H1 (cell line): Measurements from ENCODE around the gene FAIM2. TPM values are rescaled to one million over a fixed set of nuclear protein-coding genes. Genes with fewer than 3 reads are reported as not detected.

Source experiments
- CTCF ChIA-PET: fragments of 300-600 bp; sonication (Branson Sonifier 250); formaldehyde crosslinking; loops from one replicate; lab custom pipeline; 2021; ENCODE audit not compliant: partially characterized antibody; lab: Charles Lee
- POLR2A ChIA-PET: fragments of 300-600 bp; sonication (Branson Sonifier 250); formaldehyde crosslinking; loops from one replicate; lab custom pipeline; 2021; ENCODE audit warnings: inconsistent platforms; ENCODE audit not compliant: partially characterized antibody; lab: Charles Lee
- DNase-seq, 2 experiments: peaks; one replicate each; pipeline versions ENCODE4 v3.0.0 to v3.0.0-alpha.2; 2010 to 2022; ENCODE audit warnings: low spot score in 2 of 2, low read depth in 1 of 2, mixed read lengths in 1 of 2
- FAIRE-seq: peaks from 2 replicates; lab custom pipeline; 2011; peaks lifted over from hg19 to GRCh38; lab: Jason Lieb, UNC
- H2AFZ ChIP-seq: 2 replicates; pipeline ENCODE4 v1.8.1; 2012; ENCODE audit warnings: low read length, inconsistent platforms
- H2AK5ac ChIP-seq: 2 replicates; pipeline ENCODE4 v1.6.1; 2013; ENCODE audit warnings: low read depth, low read length
- H2BK120ac ChIP-seq: replicated peaks from 2 replicates; pipeline ENCODE3; 2013; ENCODE audit warnings: low read depth, low read length, inconsistent platforms
- H2BK12ac ChIP-seq: 2 replicates; pipeline ENCODE4 v1.6.1; 2013; ENCODE audit warnings: low read depth, low read length
- H2BK15ac ChIP-seq: 2 replicates; pipeline ENCODE4 v1.6.1; 2013; ENCODE audit warnings: low read length
- H2BK20ac ChIP-seq: 2 replicates; pipeline ENCODE4 v1.6.1; 2013; ENCODE audit warnings: low read length
- H2BK5ac ChIP-seq: 2 replicates; pipeline ENCODE4 v1.6.1; 2013; ENCODE audit warnings: low read depth, low read length
- H3K14ac ChIP-seq: 2 replicates; pipeline ENCODE4 v1.6.1; 2013; ENCODE audit warnings: inconsistent platforms; ENCODE audit not compliant: insufficient read length
- H3K18ac ChIP-seq: 2 replicates; pipeline ENCODE4 v1.6.1; 2013; ENCODE audit warnings: low read length; ENCODE audit errors: extremely low read depth
- H3K23ac ChIP-seq: 2 replicates; pipeline ENCODE4 v1.6.1; 2013; ENCODE audit warnings: inconsistent platforms; ENCODE audit not compliant: insufficient read length
- H3K23me2 ChIP-seq: 2 replicates; pipeline ENCODE4 v1.6.1; 2013; ENCODE audit warnings: low read depth, low read length
- H3K27ac ChIP-seq: 2 replicates; pipeline ENCODE4 v1.6.1; 2011; ENCODE audit warnings: low read depth, low read length, inconsistent platforms
- H3K27me3 ChIP-seq, 4 experiments: replicated peaks in 1 of 4; 1 replicate in 1 of 4; 2 replicates in 3 of 4; pipeline versions ENCODE4 v1.6.1 to v1.8.1; 2011 to 2013; ENCODE audit warnings: low read length in 3 of 4, mild to moderate bottlenecking in 3 of 4, inconsistent platforms in 2 of 4, mixed read lengths in 2 of 4, moderate library complexity in 1 of 4; ENCODE audit not compliant: control insufficient read depth in 3 of 4, insufficient read depth in 3 of 4; ENCODE audit errors: extremely low read depth in 1 of 4
- H3K36me3 ChIP-seq, 4 experiments: 2 replicates each; pipeline versions ENCODE4 v1.6.1 to v1.8.1; 2011 to 2013; ENCODE audit warnings: mild to moderate bottlenecking in 4 of 4, low read length in 3 of 4, moderate library complexity in 2 of 4, control low read depth in 1 of 4, inconsistent platforms in 1 of 4; ENCODE audit not compliant: insufficient read depth in 4 of 4, control insufficient read depth in 2 of 4
- H3K4ac ChIP-seq: replicated peaks from 2 replicates; pipeline ENCODE3; 2013; ENCODE audit warnings: low read length, low read depth, mixed read lengths, inconsistent platforms; ENCODE audit not compliant: insufficient read length
- H3K4me1 ChIP-seq, 4 experiments: replicated peaks in 1 of 4; 1 replicate in 1 of 4; 2 replicates in 3 of 4; pipeline versions ENCODE4 v1.6.1 to v1.8.1; 2011 to 2013; ENCODE audit warnings: low read length in 3 of 4, inconsistent platforms in 2 of 4, mixed read lengths in 1 of 4; ENCODE audit not compliant: insufficient read depth in 4 of 4, control insufficient read depth in 3 of 4
- H3K4me2 ChIP-seq, 2 experiments: 2 replicates each; pipeline versions ENCODE4 v1.6.1 to v1.8.1; 2011 to 2013; ENCODE audit warnings: low read depth in 2 of 2, low read length in 2 of 2, control low read depth in 1 of 2, inconsistent platforms in 1 of 2, mild to moderate bottlenecking in 1 of 2; ENCODE audit not compliant: insufficient read depth in 1 of 2
- H3K4me3 ChIP-seq, 4 experiments: fragments of 200-600, 300-600 bp in 1 of 4; sonication (generic), shearing (Covaris generic), sonication (Bioruptor Twin) in 1 of 4; 2 replicates each; pipeline versions ENCODE4 v1.5.1 to v1.8.1; 2011 to 2016; ENCODE audit warnings: low read length in 4 of 4, low read depth in 3 of 4, control low read depth in 2 of 4, inconsistent platforms in 2 of 4, mild to moderate bottlenecking in 2 of 4, mixed read lengths in 1 of 4, moderate library complexity in 1 of 4; ENCODE audit not compliant: insufficient read depth in 2 of 4; ENCODE audit errors: extremely low read depth in 1 of 4
- H3K56ac ChIP-seq: replicated peaks from 2 replicates; pipeline ENCODE3; 2013; ENCODE audit warnings: low read depth, mild to moderate bottlenecking, mixed read lengths, low read length, inconsistent platforms; ENCODE audit not compliant: insufficient read length
- H3K79me1 ChIP-seq: 2 replicates; pipeline ENCODE4 v1.6.1; 2013; ENCODE audit warnings: low read depth, low read length, control low read depth
- H3K79me2 ChIP-seq, 2 experiments: 2 replicates each; pipeline versions ENCODE4 v1.6.1 to v1.8.1; 2012 to 2013; ENCODE audit warnings: low read length in 2 of 2, mild to moderate bottlenecking in 2 of 2, inconsistent platforms in 1 of 2; ENCODE audit not compliant: insufficient read depth in 2 of 2, control insufficient read depth in 1 of 2
- H3K9ac ChIP-seq, 4 experiments: replicated peaks in 1 of 4; 1 replicate in 1 of 4; 2 replicates in 3 of 4; pipeline versions ENCODE4 v1.6.1 to v1.8.1; 2011 to 2013; ENCODE audit warnings: low read depth in 3 of 4, low read length in 3 of 4, control low read depth in 2 of 4, mild to moderate bottlenecking in 2 of 4, moderate library complexity in 2 of 4, inconsistent platforms in 1 of 4; ENCODE audit errors: extremely low read depth in 1 of 4
- H3K9me3 ChIP-seq, 2 experiments: 2 replicates each; pipeline versions ENCODE4 v1.6.1 to v1.8.1; 2012 to 2013; ENCODE audit warnings: mild to moderate bottlenecking in 2 of 2, moderate library complexity in 2 of 2, control low read depth in 1 of 2, inconsistent platforms in 1 of 2, low read depth in 1 of 2, low read length in 1 of 2, mixed read lengths in 1 of 2; ENCODE audit not compliant: insufficient read depth in 2 of 2
- H4K20me1 ChIP-seq, 2 experiments: replicated peaks in 1 of 2; 2 replicates each; pipeline versions ENCODE3 to v1.8.1; 2011 to 2013; ENCODE audit warnings: inconsistent platforms in 2 of 2, low read length in 2 of 2, mild to moderate bottlenecking in 1 of 2; ENCODE audit not compliant: insufficient read depth in 2 of 2, control insufficient read depth in 1 of 2
- H4K5ac ChIP-seq: 2 replicates; pipeline ENCODE4 v1.6.1; 2013; ENCODE audit warnings: low read length, low read depth, mixed read lengths, inconsistent platforms; ENCODE audit not compliant: insufficient read length
- H4K8ac ChIP-seq: 2 replicates; pipeline ENCODE4 v1.8.0; 2013; ENCODE audit warnings: mild to moderate bottlenecking, moderate library complexity, low read length, inconsistent platforms; ENCODE audit not compliant: insufficient read depth; ENCODE audit errors: extremely low read depth
- H4K91ac ChIP-seq: replicated peaks from 2 replicates; pipeline ENCODE3; 2013; ENCODE audit warnings: low read length, mixed read lengths, inconsistent platforms; ENCODE audit not compliant: insufficient read length
- CHD2 ChIP-seq: IDR thresholded peaks from 2 replicates; pipeline ENCODE4 v1.6.1; 2012; ENCODE audit warnings: low read length, improper control_type of control experiment
- GTF2F1 ChIP-seq: IDR thresholded peaks from 2 replicates; pipeline ENCODE4 v1.6.1; 2012; ENCODE audit warnings: low read depth, low read length, improper control_type of control experiment, borderline replicate concordance
- JUND ChIP-seq: IDR thresholded peaks from 2 replicates; pipeline ENCODE4 v1.6.1; 2011; ENCODE audit warnings: mild to moderate bottlenecking, improper control_type of control experiment, low read length
- NRF1 ChIP-seq: IDR thresholded peaks from 2 replicates; pipeline ENCODE4 v1.6.1; 2011; ENCODE audit warnings: mild to moderate bottlenecking, low read depth, low read length, improper control_type of control experiment
- PHF8 ChIP-seq: fragments of 200-600 bp; sonication (generic); conservative IDR thresholded peaks from 2 replicates; pipeline ENCODE4 v1.7.1; 2012; ENCODE audit warnings: low read depth, mild to moderate bottlenecking, inconsistent platforms, low read length, moderate library complexity
- SIX5 ChIP-seq: IDR thresholded peaks from 2 replicates; pipeline ENCODE4 v1.6.1; 2011; ENCODE audit warnings: mild to moderate bottlenecking, low read depth, low read length
- SP2 ChIP-seq: IDR thresholded peaks from 2 replicates; pipeline ENCODE4 v1.6.1; 2012; ENCODE audit warnings: mild to moderate bottlenecking, low read length, inconsistent platforms
- SP4 ChIP-seq: IDR thresholded peaks from 2 replicates; pipeline ENCODE4 v1.6.1; 2012; ENCODE audit warnings: low read length, inconsistent platforms
- TBP ChIP-seq: IDR thresholded peaks from 2 replicates; pipeline ENCODE4 v1.6.1; 2011; ENCODE audit warnings: low read depth, low read length, improper control_type of control experiment
- USF2 ChIP-seq: IDR thresholded peaks from 2 replicates; pipeline ENCODE4 v1.6.1; 2011; ENCODE audit warnings: low read length, improper control_type of control experiment
- YY1 ChIP-seq: IDR thresholded peaks from 2 replicates; pipeline ENCODE4 v1.6.1; 2011; ENCODE audit warnings: low read depth, mild to moderate bottlenecking, low read length
- WGBS, 2 experiments: shearing (Covaris generic) in 1 of 2; methylation state at CpG; one replicate each; pipeline versions ENCODE4 v1.1.6 to v1.1.7; 2013 to 2015; ENCODE audit warnings: low lambda C conversion rate in 2 of 2, mixed read lengths in 2 of 2, inconsistent platforms in 1 of 2, low coverage in 1 of 2, missing lambda C conversion rate in 1 of 2; ENCODE audit not compliant: insufficient replicate concordance in 2 of 2, insufficient coverage in 1 of 2, insufficient read length in 1 of 2; ENCODE audit errors: extremely low coverage in 1 of 2, missing lambda C conversion rate in 1 of 2; 5-methylcytosine and 5-hydroxymethylcytosine counted together
- polyA plus RNA-seq, 7 experiments: library from polyadenylated mRNA; depleted of rRNA in 3 of 7; stranded (reverse) in 5 of 7; unstranded in 2 of 7; fragments of >200 nt in 5 of 7; fragments of 200-250 nt in 2 of 7; gene quantifications; 1 replicate in 5 of 7; 2 replicates in 1 of 7; 4 replicates in 1 of 7; pipeline versions ENCODE4 v1.2.1 to v1.2.3, GENCODE V29; 2011 to 2013; ENCODE audit warnings: missing spikeins in 2 of 7, mixed read lengths in 2 of 7
- total RNA-seq: library from RNA; stranded (reverse); fragmentation: NEBNext Ultra II Directional; extraction: Animal tissue kit (Norgen Biotek cat#: 25700); gene quantifications from 2 replicates; pipeline ENCODE4 v1.2.1, GENCODE V29; 2021
- TF ChIP-seq, protein P1 (sequence below): IDR thresholded peaks from 2 replicates; pipeline ENCODE4 v1.6.1; 2012; ENCODE audit warnings: low read length, inconsistent platforms

FAIM2 gene
- total and polyA plus RNA-seq, 2 of the 8 experiments (the other 6 are each of a cell fraction or from before 2014, with no cell fraction given) = 0.89 to 1.3 TPM

DNA sequence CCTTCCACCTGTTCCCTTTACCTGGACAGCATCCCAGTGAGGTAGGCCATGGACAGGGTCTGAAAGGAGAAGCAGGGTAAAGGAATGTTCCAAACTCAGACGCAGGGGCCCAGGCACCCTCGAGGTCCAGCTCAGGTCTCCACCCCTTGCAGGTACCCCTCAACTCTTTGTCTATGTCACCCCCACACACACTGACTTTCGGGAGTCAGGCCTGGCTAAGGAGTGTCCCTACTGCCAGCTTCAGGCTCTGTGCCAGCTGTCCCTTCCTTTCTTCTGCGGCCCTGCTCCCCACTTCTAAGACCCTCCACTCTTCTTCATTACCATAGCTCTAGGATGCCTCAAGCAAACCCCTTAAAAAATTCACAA, 13.6 kb downstream of the FAIM2 start:
- no peaks in the 10 kb centered on the region; the same call in 1 of the 2 replicates for H3K79me1 ChIP-seq
- no peak overlapping the region for H3K9ac ChIP-seq
- H3K23me2 ChIP-seq = no peaks in the 10 kb centered on the region; the same call in 1 of the 2 replicates
- no peaks in the 10 kb centered on the region for H3K36me3 ChIP-seq
- no peak overlapping the region for H3K4ac ChIP-seq
- no peak overlapping the region for H2AK5ac ChIP-seq
- no peak for DNase-seq
- no peak overlapping the region for H2BK20ac ChIP-seq
- H3K23ac ChIP-seq = no peak overlapping the region
- 93% methylated on average over 4 of the region's 4 CpGs; no CpG with 5 or more reads in 1 of the 2 experiments for WGBS, 2 experiments
- H2AFZ ChIP-seq = no peak overlapping the region
- H2BK5ac ChIP-seq = no peak overlapping the region
- H3K56ac ChIP-seq = no peak overlapping the region
- peaks cover 0 to 22% (median 12%) of the 10 kb centered on the region in 4 experiments; a peak in 6 of 7 replicates for H3K4me1 ChIP-seq
- H3K27me3 ChIP-seq = peaks cover 0 to 2% (median 0%) of the 10 kb centered on the region in 4 experiments; a peak in 2 of 7 replicates
- no peaks in the 10 kb centered on the region for H4K20me1 ChIP-seq
- no peak overlapping the region for H4K91ac ChIP-seq
- H3K9me3 ChIP-seq = no peaks in the 10 kb centered on the region
- no peak overlapping the region for H3K27ac ChIP-seq
- no peak overlapping the region for H4K8ac ChIP-seq
- no peaks in the 10 kb centered on the region for H3K79me2 ChIP-seq
- no peak overlapping the region for H2BK120ac ChIP-seq
- H4K5ac ChIP-seq = no peak overlapping the region
- no peak overlapping the region for H3K18ac ChIP-seq
- POLR2A ChIA-PET = interaction anchor here (2.0 kb wide), 1 partner anchor 11 kb away, joined by 8 read pairs; no protein-coding TSS in a partner anchor
- no peak overlapping the region for H2BK12ac ChIP-seq
- FAIRE-seq = no peak
- H3K4me3 ChIP-seq = no peak overlapping the region
- H3K14ac ChIP-seq = no peak overlapping the region
- CTCF ChIA-PET = interaction anchor here (1.0 to 4.3 kb wide), 5 partner anchors 9 to 246 kb away, joined by 3 to 16 read pairs (median 5); no protein-coding TSS in a partner anchor
- no peak overlapping the region for H3K4me2 ChIP-seq
- no peak overlapping the region for H2BK15ac ChIP-seq
- TF ChIP-seq, protein P1, sequence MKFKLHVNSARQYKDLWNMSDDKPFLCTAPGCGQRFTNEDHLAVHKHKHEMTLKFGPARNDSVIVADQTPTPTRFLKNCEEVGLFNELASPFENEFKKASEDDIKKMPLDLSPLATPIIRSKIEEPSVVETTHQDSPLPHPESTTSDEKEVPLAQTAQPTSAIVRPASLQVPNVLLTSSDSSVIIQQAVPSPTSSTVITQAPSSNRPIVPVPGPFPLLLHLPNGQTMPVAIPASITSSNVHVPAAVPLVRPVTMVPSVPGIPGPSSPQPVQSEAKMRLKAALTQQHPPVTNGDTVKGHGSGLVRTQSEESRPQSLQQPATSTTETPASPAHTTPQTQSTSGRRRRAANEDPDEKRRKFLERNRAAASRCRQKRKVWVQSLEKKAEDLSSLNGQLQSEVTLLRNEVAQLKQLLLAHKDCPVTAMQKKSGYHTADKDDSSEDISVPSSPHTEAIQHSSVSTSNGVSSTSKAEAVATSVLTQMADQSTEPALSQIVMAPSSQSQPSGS = no peak
- TF ChIP-seq NRF1 = no peak
- no peak for TF ChIP-seq USF2
- TF ChIP-seq TBP = no peak
- TF ChIP-seq SIX5 = no peak
- no peak for TF ChIP-seq PHF8
- no peak for TF ChIP-seq GTF2F1
- no peak for TF ChIP-seq SP2
- TF ChIP-seq JUND = no peak
- TF ChIP-seq SP4 = no peak
- TF ChIP-seq CHD2 = no peak
- no peak for TF ChIP-seq YY1
